ENCODE measurements around the gene EML1. TPM values are rescaled to one million over a fixed set of nuclear protein-coding genes. Genes with fewer than 3 reads are reported as not detected.

EML1 gene
- total RNA-seq, 2 donors from 2014 or later: 2.4 to 2.6 TPM

DNA sequence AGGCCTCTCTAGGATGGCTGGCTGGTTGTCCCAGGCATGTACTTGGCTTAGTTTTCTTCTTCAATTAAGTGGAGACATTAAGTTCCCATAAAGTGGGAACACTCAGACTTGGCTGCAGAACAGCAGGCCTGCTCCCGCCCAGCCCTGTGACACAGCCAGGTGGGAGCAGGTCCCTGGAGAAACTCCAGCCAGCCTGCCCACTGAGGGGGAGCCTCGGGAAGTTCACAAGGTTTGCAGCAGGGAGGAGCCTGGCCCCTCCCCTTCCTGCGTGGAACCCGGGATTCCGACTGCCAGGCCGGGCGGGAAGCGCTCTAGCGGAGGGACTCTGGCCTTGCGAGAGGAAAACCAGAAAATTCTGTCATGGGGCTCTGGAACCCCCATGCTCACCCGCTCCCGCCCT is 173.7 kb downstream of the EML1 start:
- peaks cover 12% of the 10 kb centered on the region for H3K4me1 Mint-ChIP-seq (ENCODE audit: low read depth)
- no peaks in the 10 kb centered on the region for H3K9me3 Mint-ChIP-seq
- H3K4me3 Mint-ChIP-seq: no peak overlapping the region
- H3K27ac Mint-ChIP-seq: no peak overlapping the region
- ATAC-seq (replicated peaks in 1 of 2): no peak
- H3K36me3 Mint-ChIP-seq (ENCODE audit: insufficient read depth in 2 of 2): peaks cover 0 to 1% of the 10 kb centered on the region in 2 donors
- no peak for DNase-seq
- peaks cover 38% of the 10 kb centered on the region for H3K27me3 Mint-ChIP-seq (ENCODE audit: low read depth)

- H3K36me3 Mint-ChIP-seq (ENCODE audit: insufficient read depth in 2 of 2): peaks cover 5 to 6% of the 10 kb centered on the region in 2 donors
- H3K4me1 Mint-ChIP-seq (ENCODE audit: low read depth): peaks cover 23% of the 10 kb centered on the region
- DNase-seq (no peak), ATAC-seq (replicated peaks in 1 of 2) (no peak)
- H3K9me3 Mint-ChIP-seq: no peaks in the 10 kb centered on the region
- H3K27me3 Mint-ChIP-seq (ENCODE audit: low read depth): peaks cover 28% of the 10 kb centered on the region
- H3K27ac Mint-ChIP-seq: no peak overlapping the region
- H3K4me3 Mint-ChIP-seq: no peak overlapping the region
These were observed 175.1 kb downstream of the EML1 start for GRCh38 chr14:99968191-99968920.

- Mint-ChIP-seq H3K4me1 (ENCODE audit: low read depth) (peaks cover 29% of the 10 kb centered on the region), H3K4me3 (no peak overlapping the region), H3K9me3 (no peaks in the 10 kb centered on the region), H3K36me3 (ENCODE audit: insufficient read depth in 2 of 2) (peaks cover 5 to 6% of the 10 kb centered on the region in 2 donors), H3K27ac (no peak overlapping the region), H3K27me3 (ENCODE audit: low read depth) (peaks cover 24% of the 10 kb centered on the region)
- no peak for DNase-seq
- no peak for ATAC-seq (replicated peaks in 1 of 2)
These were observed 175.7 kb downstream of the EML1 start for GRCh38 chr14:99968941-99969340.

GRCh38 chr14:99969673-99970322 is 176.6 kb downstream of the EML1 start:
- DNase-seq (no peak), ATAC-seq (replicated peaks in 1 of 2) (no peak)
- Mint-ChIP-seq H3K4me1 (ENCODE audit: low read depth) (peaks cover 31% of the 10 kb centered on the region), H3K9me3 (no peaks in the 10 kb centered on the region), H3K4me3 (peak overlapping the region; percentile 11 to 22), H3K27me3 (ENCODE audit: low read depth) (peaks cover 24% of the 10 kb centered on the region), H3K36me3 (ENCODE audit: insufficient read depth in 2 of 2) (peaks cover 5 to 6% of the 10 kb centered on the region in 2 donors), H3K27ac (no peak overlapping the region)

- no peaks in the 10 kb centered on the region for H3K9me3 Mint-ChIP-seq
- peaks cover 31% of the 10 kb centered on the region for H3K4me1 Mint-ChIP-seq (ENCODE audit: low read depth)
- H3K4me3 Mint-ChIP-seq: peak overlapping the region; percentile 69 to 71
- peaks cover 24% of the 10 kb centered on the region for H3K27me3 Mint-ChIP-seq (ENCODE audit: low read depth)
- peak; percentile 82 to 86 for ATAC-seq (replicated peaks in 1 of 2)
- DNase-seq: peak; percentile 85 to 87
- peaks cover 5 to 6% of the 10 kb centered on the region in 2 donors for H3K36me3 Mint-ChIP-seq (ENCODE audit: insufficient read depth in 2 of 2)
- no peak overlapping the region for H3K27ac Mint-ChIP-seq
These were observed 178.1 kb downstream of the EML1 start for GRCh38 chr14:99971087-99971940.

DNA sequence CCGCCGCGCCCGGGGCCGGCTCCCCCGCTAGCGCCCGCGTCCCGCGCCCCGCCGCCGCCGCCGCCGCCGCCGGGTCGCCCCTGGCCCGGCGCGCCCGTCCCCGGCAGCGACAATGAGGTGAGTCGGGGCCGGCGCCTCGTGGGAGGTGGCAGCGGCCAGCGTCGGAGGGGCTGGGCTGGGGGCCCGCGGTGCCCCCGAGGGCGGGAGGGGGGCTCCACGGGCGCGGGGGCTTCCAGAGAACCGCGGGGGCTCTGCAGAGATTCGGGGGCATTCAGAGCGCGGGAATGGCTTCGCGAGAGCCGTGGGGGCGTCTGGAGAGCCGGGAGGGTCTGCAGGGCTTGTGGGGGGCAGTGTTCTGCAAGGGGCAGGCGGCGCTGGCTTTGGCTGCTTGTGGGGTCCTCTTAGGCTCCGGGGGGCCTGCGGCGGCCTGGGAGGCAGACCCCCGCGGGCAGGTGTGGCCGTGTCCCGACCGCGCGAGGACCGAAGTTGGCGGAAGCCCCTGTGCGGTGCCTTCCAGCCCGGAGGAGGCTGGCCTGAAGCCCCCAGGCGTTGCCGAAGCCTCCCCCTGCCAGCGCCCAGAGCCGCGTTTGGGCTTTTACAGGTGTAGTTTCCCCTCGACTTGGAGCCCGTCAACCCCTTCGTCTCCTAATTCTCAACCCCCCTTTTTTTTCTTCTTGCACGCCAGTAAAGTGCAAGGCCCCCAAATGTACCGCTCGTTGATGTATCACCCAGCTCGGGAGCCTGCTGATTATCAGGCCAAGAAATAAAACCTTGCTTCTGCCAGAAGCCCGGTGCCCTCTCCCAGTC is 178.9 kb downstream of the EML1 start:
- Mint-ChIP-seq H3K4me1 (ENCODE audit: low read depth) (peaks cover 31% of the 10 kb centered on the region), H3K4me3 (peak overlapping the region; percentile 96 to 99), H3K9me3 (no peaks in the 10 kb centered on the region), H3K27me3 (ENCODE audit: low read depth) (peaks cover 24% of the 10 kb centered on the region), H3K27ac (peak overlapping the region; percentile 79), H3K36me3 (ENCODE audit: insufficient read depth in 2 of 2) (peaks cover 5 to 6% of the 10 kb centered on the region in 2 donors)
- DNase-seq: peak; percentile 32 to 55
- peak; percentile 49 to 63 for ATAC-seq (replicated peaks in 1 of 2)

GRCh38 chr14:99972748-99973466 is 179.7 kb downstream of the EML1 start:
- peak overlapping the region; percentile 79 for H3K27ac Mint-ChIP-seq
- DNase-seq: no peak

DNA sequence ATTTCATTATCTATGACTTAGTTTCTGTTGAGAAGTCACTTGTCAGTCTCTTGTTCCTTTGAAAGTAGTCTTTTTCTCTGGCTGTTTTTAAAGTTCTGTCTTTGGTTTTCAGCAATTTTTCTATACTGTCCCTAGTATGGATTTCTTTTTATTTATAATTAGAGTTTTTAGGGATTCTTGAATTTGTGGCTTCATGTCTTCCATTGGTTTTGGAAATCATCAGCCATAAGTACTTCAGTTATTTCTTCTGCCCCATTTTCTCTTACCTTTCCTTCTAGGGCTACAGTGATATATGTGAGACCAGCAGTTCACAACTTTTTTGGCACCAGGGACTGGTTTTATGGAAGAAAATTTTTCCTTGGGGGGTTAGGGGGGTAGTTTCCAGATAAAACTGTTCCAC is 182.0 kb downstream of the EML1 start:
- ATAC-seq (replicated peaks in 1 of 2): no peak
- no peak for DNase-seq
- H3K36me3 Mint-ChIP-seq (ENCODE audit: insufficient read depth in 2 of 2): peaks cover 5 to 6% of the 10 kb centered on the region in 2 donors
- H3K27me3 Mint-ChIP-seq (ENCODE audit: low read depth): peaks cover 7% of the 10 kb centered on the region
- peaks cover 18% of the 10 kb centered on the region for H3K4me1 Mint-ChIP-seq (ENCODE audit: low read depth)
- H3K27ac Mint-ChIP-seq: no peak overlapping the region
- no peak overlapping the region for H3K4me3 Mint-ChIP-seq
- no peaks in the 10 kb centered on the region for H3K9me3 Mint-ChIP-seq

More at GRCh38 chr14:99972748-99973466, 179.7 kb downstream of the EML1 start:
- no peak for ATAC-seq (replicated peaks in 1 of 2)
- Mint-ChIP-seq H3K4me3 (peak overlapping the region; percentile 96 to 99), H3K9me3 (no peaks in the 10 kb centered on the region), H3K36me3 (ENCODE audit: insufficient read depth in 2 of 2) (peaks cover 5 to 6% of the 10 kb centered on the region in 2 donors), H3K27me3 (ENCODE audit: low read depth) (peaks cover 24% of the 10 kb centered on the region), H3K4me1 (ENCODE audit: low read depth) (peaks cover 30% of the 10 kb centered on the region)

GRCh38 chr14:99976021-99976420 is 182.8 kb downstream of the EML1 start:
- H3K9me3 Mint-ChIP-seq: no peaks in the 10 kb centered on the region

GRCh38 chr14:99976681-99977080 is 183.5 kb downstream of the EML1 start:
- ATAC-seq (replicated peaks in 1 of 2): no peak
- no peak for DNase-seq
- no peaks in the 10 kb centered on the region for H3K27me3 Mint-ChIP-seq (ENCODE audit: low read depth)
- H3K4me3 Mint-ChIP-seq: no peak overlapping the region
- no peak overlapping the region for H3K27ac Mint-ChIP-seq
- no peaks in the 10 kb centered on the region for H3K9me3 Mint-ChIP-seq
- peaks cover 5% of the 10 kb centered on the region in 2 donors for H3K36me3 Mint-ChIP-seq (ENCODE audit: insufficient read depth in 2 of 2)
- H3K4me1 Mint-ChIP-seq (ENCODE audit: low read depth): peaks cover 20% of the 10 kb centered on the region

More at GRCh38 chr14:99976021-99976420, 182.8 kb downstream of the EML1 start:
- no peak for DNase-seq
- peaks cover 5% of the 10 kb centered on the region in 2 donors for H3K36me3 Mint-ChIP-seq (ENCODE audit: insufficient read depth in 2 of 2)
- no peak for ATAC-seq (replicated peaks in 1 of 2)
- H3K4me1 Mint-ChIP-seq (ENCODE audit: low read depth): peaks cover 18% of the 10 kb centered on the region
- H3K27me3 Mint-ChIP-seq (ENCODE audit: low read depth): no peaks in the 10 kb centered on the region
- no peak overlapping the region for H3K4me3 Mint-ChIP-seq
- no peak overlapping the region for H3K27ac Mint-ChIP-seq

GRCh38 chr14:99980299-99980698 is 187.1 kb downstream of the EML1 start:
- DNase-seq (no peak), ATAC-seq (replicated peaks in 1 of 2) (no peak)
- H3K27me3 Mint-ChIP-seq (ENCODE audit: low read depth): no peaks in the 10 kb centered on the region
- no peak overlapping the region for H3K27ac Mint-ChIP-seq
- H3K4me1 Mint-ChIP-seq (ENCODE audit: low read depth): peaks cover 23% of the 10 kb centered on the region
- H3K4me3 Mint-ChIP-seq: no peak overlapping the region
- no peaks in the 10 kb centered on the region for H3K9me3 Mint-ChIP-seq
- H3K36me3 Mint-ChIP-seq (ENCODE audit: insufficient read depth in 2 of 2): no peaks in the 10 kb centered on the region

- no peak overlapping the region for H3K27ac Mint-ChIP-seq
- H3K4me1 Mint-ChIP-seq (ENCODE audit: low read depth): peaks cover 23% of the 10 kb centered on the region
- H3K27me3 Mint-ChIP-seq (ENCODE audit: low read depth): no peaks in the 10 kb centered on the region
These were observed 188.6 kb downstream of the EML1 start for GRCh38 chr14:99981806-99982205.

More at GRCh38 chr14:99981806-99982205, 188.6 kb downstream of the EML1 start:
- Mint-ChIP-seq H3K4me3 (peak overlapping the region in 1 of 2 donors; percentile 2), H3K36me3 (ENCODE audit: insufficient read depth in 2 of 2) (no peaks in the 10 kb centered on the region), H3K9me3 (no peaks in the 10 kb centered on the region)
- ATAC-seq (replicated peaks in 1 of 2) (no peak), DNase-seq (no peak)
